GM21423 (cell line): ENCODE measurements around the gene ATXN7.

Source experiments
- ATAC-seq: cut with Tn5 transposase; IDR thresholded peaks from one replicate; pipeline ENCODE4 v1.9.1; 2021; ENCODE audit warnings: mild to moderate bottlenecking, moderate library complexity; ENCODE audit not compliant: unreplicated experiment

The ATXN7 gene

GRCh38 chr3:63980019-63980418 is 116.4 kb downstream of the ATXN7 start:
- ATAC-seq: no peak

- ATAC-seq: no peak
These were observed 117.3 kb downstream of the ATXN7 start for GRCh38 chr3:63980830-63981498.

- peak; percentile 43 for ATAC-seq
These were observed 118.3 kb downstream of the ATXN7 start for GRCh38 chr3:63981980-63982379.

- no peak for ATAC-seq
These were observed 120.7 kb downstream of the ATXN7 start for GRCh38 chr3:63984391-63984790.

- no peak for ATAC-seq
These were observed 122.5 kb downstream of the ATXN7 start for GRCh38 chr3:63986146-63986545.

- ATAC-seq: no peak
These were observed 123.2 kb downstream of the ATXN7 start for GRCh38 chr3:63986831-63987230.

GRCh38 chr3:63988943-63989342 is 125.3 kb downstream of the ATXN7 start:
- ATAC-seq: no peak

- ATAC-seq: no peak
These were observed 126.5 kb downstream of the ATXN7 start for GRCh38 chr3:63990204-63990603.

GRCh38 chr3:63990733-63991132 is 127.1 kb downstream of the ATXN7 start:
- no peak for ATAC-seq

- ATAC-seq: no peak
These were observed 128.0 kb downstream of the ATXN7 start for GRCh38 chr3:63991666-63992065.

GRCh38 chr3:63992516-63993209 is 129.0 kb downstream of the ATXN7 start:
- no peak for ATAC-seq

GRCh38 chr3:63993653-63994079 is 130.0 kb downstream of the ATXN7 start:
- peak; percentile 72 for ATAC-seq

GRCh38 chr3:63995086-63995485 is 131.4 kb downstream of the ATXN7 start:
- ATAC-seq: no peak

GRCh38 chr3:63998852-63999754 is 135.4 kb downstream of the ATXN7 start:
- ATAC-seq: no peak

GRCh38 chr3:64000453-64001055 is 136.9 kb downstream of the ATXN7 start:
- ATAC-seq: no peak

- ATAC-seq: no peak
These were observed 138.6 kb downstream of the ATXN7 start for GRCh38 chr3:64002233-64002632.

GRCh38 chr3:64003589-64003988 is 139.9 kb downstream of the ATXN7 start:
- ATAC-seq: no peak

GRCh38 chr3:64008017-64008416 is 144.3 kb downstream of the ATXN7 start:
- ATAC-seq: no peak

GRCh38 chr3:64008487-64009351 is 145.1 kb downstream of the ATXN7 start:
- ATAC-seq: no peak

GRCh38 chr3:64009528-64009927 is 145.9 kb downstream of the ATXN7 start:
- ATAC-seq: no peak
